Activated CD4-positive, alpha-beta T cell treated with anti-CD3 and anti-CD28 coated beads, Interleukin-2, amount 10 ng/mL, durations not matched to agents 7 days and 5 days (primary cell): ENCODE results near the gene TLR3. TPM values are rescaled to one million over a fixed set of nuclear protein-coding genes. Genes with fewer than 3 reads are reported as not detected.

Experiments
- CTCF ChIA-PET: fragments of 350-600 bp; sonication (Branson Sonifier 250); formaldehyde crosslinking; loops from one replicate; lab custom pipeline; 2021; ENCODE audit warnings: antibody characterized with exemption; lab: Charles Lee
- POLR2A ChIA-PET: fragments of 350-600 bp; sonication (Branson Sonifier 250); formaldehyde crosslinking; loops from one replicate; lab custom pipeline; 2021; ENCODE audit warnings: antibody characterized with exemption; lab: Charles Lee
- DNase-seq: peaks from one replicate; pipeline ENCODE4 v3.0.0-alpha.2; 2020
- H3K27ac Mint-ChIP-seq: one replicate; pipeline ENCODE4 v1.8.0; 2021; ENCODE audit warnings: mild to moderate bottlenecking, moderate library complexity, mixed read lengths
- H3K27me3 Mint-ChIP-seq: one replicate; pipeline ENCODE4 v1.8.0; 2021; ENCODE audit warnings: mixed read lengths
- H3K36me3 Mint-ChIP-seq: one replicate; pipeline ENCODE4 v1.8.0; 2021; ENCODE audit warnings: low read depth, mixed read lengths
- H3K4me1 Mint-ChIP-seq: one replicate; pipeline ENCODE4 v1.8.0; 2021; ENCODE audit warnings: mixed read lengths
- H3K4me3 Mint-ChIP-seq: one replicate; pipeline ENCODE4 v1.8.0; 2021; ENCODE audit warnings: mild to moderate bottlenecking, moderate library complexity, mixed read lengths
- H3K9me3 Mint-ChIP-seq: one replicate; pipeline ENCODE4 v1.8.0; 2021; ENCODE audit warnings: mixed read lengths
- total RNA-seq, 2 experiments: library from RNA; stranded (reverse); gene quantifications; one replicate each; pipeline ENCODE4 v1.2.3, GENCODE V29; 2021

TLR3 gene
- total RNA-seq, 2 experiments from 2014 or later: 0.97 to 1.7 TPM

DNA sequence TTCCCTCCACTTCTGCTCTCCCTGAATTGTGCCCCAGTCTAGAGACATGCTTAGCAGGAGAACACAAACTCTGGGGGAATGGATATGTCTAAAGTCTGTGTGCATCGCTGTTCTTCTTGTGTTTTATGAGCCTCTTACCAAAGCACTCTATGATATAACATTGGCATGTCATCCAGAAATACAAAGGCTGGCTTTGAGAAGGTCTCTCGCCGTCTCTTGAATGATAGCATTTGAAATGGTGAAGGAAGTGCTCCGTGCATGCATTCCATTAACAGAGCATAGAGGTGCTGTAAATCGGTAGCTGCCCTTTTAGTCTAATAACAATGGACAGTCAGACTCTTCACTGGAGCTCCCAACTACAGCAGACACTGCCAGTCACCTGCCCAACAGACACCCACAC, 28.4 kb downstream of the TLR3 start:
- peaks cover 9% of the 10 kb centered on the region for H3K27me3 Mint-ChIP-seq
- ChIA-PET POLR2A (no interaction called here), CTCF (no interaction called here)
- H3K36me3 Mint-ChIP-seq: no peaks in the 10 kb centered on the region
- DNase-seq: no peak
- no peak overlapping the region for H3K4me3 Mint-ChIP-seq
- H3K27ac Mint-ChIP-seq: no peak overlapping the region
- no peaks in the 10 kb centered on the region for H3K4me1 Mint-ChIP-seq
- H3K9me3 Mint-ChIP-seq: no peaks in the 10 kb centered on the region

DNA sequence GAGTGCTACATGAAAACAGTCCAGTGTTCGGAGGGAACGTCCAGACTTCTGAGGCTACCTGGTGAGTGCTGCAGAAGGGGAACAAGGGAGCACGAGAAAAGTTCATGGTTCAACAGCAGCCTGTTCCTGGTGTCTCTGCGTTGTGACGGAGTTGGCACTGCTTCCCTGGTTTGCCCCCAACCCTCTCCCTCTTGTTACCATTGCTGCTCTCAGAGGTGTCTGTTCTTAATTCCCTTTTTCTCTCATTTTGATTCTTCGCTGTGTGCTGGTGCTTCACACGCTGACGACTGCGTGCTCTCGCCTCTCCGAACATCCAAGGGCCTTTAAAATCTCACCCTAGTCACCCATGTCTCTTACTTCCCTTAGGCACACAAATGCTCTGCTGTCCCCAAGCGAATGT, 34.0 kb downstream of the TLR3 start:
- Mint-ChIP-seq H3K4me3 (no peak overlapping the region), H3K9me3 (no peaks in the 10 kb centered on the region), H3K27me3 (peaks cover 43% of the 10 kb centered on the region), H3K36me3 (no peaks in the 10 kb centered on the region), H3K4me1 (peaks cover 7% of the 10 kb centered on the region), H3K27ac (no peak overlapping the region)
- ChIA-PET POLR2A (no interaction called here), CTCF (no interaction called here)
- no peak for DNase-seq

DNA sequence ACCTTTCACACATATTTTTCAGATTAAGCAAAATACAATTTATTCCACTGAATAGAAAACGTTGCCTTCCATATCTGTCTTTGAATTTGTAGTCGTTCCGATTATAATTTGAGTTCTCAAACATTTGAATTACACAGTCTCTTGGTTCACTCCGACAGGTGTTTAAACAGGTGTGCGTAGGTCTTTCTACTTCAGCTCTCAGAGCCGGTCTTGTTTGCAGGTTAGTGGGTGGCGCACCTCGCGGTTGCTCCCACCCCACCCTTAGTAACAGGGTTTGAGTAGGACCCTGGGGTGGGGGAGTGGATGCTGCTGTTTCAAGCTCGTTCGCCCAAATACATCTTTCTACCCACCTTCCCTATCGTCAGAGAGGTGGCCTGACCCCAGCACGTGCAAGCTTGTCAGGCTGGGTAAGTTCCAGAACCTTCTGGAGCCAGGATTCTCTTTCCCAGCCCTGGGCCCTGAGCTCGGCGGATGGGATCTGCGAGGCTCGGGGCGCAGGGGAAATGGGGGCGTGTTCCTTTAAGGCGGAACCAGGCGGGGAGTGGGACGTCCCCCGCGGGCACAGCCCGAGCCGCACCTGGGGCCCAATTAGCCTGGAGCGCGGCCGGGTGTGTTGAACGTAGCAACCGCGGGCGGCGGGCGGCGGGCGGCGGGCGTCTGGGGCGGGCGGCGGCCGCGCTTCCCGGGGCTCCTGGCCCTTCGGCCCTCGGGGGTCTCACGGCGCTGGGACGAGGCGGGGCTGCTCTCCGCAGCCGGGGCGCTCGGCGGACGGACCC, 35.3 kb downstream of the TLR3 start, which contains the start of gene FAM149A:
Gene FAM149A (plus strand): TSS at position 591 of the 776 bp plus-strand sequence.
- CTCF ChIA-PET: no interaction called here
- H3K27ac Mint-ChIP-seq: no peak within 1 kb of the TSS
- H3K27me3 Mint-ChIP-seq: peaks cover 48% of the 10 kb centered on the region
- peaks cover 7% of the 10 kb centered on the region for H3K4me1 Mint-ChIP-seq
- peak within 1 kb of the TSS; percentile 70 for H3K4me3 Mint-ChIP-seq
- H3K36me3 Mint-ChIP-seq: no peaks in the 10 kb centered on the region
- POLR2A ChIA-PET: no interaction called here
- H3K9me3 Mint-ChIP-seq: no peaks in the 10 kb centered on the region
- peak; percentile 49 for DNase-seq

DNA sequence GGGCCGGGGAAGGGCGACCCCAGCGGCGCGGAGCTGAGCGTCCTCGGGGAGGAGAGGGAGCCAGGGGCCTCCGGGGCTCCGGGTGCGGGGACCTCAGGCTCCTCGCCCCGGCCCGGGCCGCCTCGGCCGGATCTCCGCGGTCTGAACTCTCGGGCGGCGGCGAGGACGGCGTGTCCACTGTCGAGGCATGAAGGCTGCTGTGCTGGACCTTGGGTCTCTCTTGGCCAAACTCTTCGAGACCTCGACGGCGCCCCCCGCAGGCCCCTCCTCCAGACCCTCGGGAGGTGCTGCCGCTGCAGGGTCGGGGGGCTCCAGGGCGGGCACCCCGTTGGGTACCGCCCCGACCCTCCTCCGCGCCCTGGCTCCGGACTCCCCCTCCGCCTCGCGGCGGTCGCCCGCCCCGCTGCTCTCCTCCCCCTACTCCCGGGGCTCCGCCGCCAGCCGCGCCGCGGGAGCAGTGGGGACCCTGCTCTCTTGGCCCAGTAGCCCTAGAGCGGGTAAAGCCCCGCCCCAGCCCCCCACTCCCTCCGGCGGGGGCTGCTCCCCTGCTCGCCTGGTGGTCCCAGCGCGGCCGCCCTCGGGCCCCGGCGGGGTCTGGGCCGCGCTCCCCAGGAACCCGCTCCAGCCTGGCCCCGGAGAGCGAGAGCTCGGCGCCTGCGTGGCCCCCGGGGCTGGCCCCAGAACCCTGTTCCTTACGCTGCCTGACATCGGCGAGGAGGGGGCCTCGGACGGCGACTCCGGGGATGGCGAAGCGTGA, 36.1 kb downstream of the TLR3 start:
- peak overlapping the region; percentile 70 for H3K4me3 Mint-ChIP-seq
- CTCF ChIA-PET: no interaction called here
- H3K36me3 Mint-ChIP-seq: no peaks in the 10 kb centered on the region
- no peak overlapping the region for H3K27ac Mint-ChIP-seq
- H3K4me1 Mint-ChIP-seq: peaks cover 7% of the 10 kb centered on the region
- peaks cover 46% of the 10 kb centered on the region for H3K27me3 Mint-ChIP-seq
- no peak for DNase-seq
- POLR2A ChIA-PET: no interaction called here
- no peaks in the 10 kb centered on the region for H3K9me3 Mint-ChIP-seq

DNA sequence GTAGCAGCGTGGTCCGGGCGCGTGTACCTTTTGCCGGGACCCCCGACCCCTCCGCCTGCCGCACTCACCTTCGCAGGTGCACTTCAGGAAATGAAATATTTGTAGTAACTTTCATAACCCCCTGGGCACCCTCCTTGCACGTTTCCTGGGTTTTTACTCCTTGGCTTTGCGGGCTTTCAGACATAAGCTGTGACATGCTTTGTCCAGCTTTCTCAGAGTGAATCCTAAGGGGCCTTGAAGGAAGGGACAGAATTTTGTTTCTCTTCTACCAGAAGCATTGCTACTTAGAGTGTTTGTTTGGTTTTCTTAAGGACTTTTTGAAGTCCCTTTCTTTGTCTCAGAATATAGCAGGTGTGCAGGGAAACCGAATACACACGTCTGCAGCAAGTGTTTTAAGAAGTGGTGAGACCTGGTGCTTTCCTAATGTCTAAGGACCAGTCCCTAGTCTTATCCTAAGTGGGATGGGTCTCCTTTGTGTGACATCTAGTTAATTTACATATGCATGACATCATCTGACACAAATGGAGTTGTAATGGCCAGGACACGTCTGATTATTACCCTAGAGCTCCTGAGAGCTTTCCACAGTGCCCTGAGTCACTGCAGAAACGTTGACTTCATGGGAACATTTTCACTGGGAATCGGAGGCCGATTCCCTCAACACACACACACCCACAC, 36.8 kb downstream of the TLR3 start:
- H3K27me3 Mint-ChIP-seq: peaks cover 46% of the 10 kb centered on the region
- no peak for DNase-seq
- CTCF ChIA-PET: no interaction called here
- no peaks in the 10 kb centered on the region for H3K9me3 Mint-ChIP-seq
- peak overlapping the region; percentile 70 for H3K4me3 Mint-ChIP-seq
- H3K27ac Mint-ChIP-seq: no peak overlapping the region
- H3K4me1 Mint-ChIP-seq: peaks cover 7% of the 10 kb centered on the region
- POLR2A ChIA-PET: no interaction called here
- no peaks in the 10 kb centered on the region for H3K36me3 Mint-ChIP-seq

DNA sequence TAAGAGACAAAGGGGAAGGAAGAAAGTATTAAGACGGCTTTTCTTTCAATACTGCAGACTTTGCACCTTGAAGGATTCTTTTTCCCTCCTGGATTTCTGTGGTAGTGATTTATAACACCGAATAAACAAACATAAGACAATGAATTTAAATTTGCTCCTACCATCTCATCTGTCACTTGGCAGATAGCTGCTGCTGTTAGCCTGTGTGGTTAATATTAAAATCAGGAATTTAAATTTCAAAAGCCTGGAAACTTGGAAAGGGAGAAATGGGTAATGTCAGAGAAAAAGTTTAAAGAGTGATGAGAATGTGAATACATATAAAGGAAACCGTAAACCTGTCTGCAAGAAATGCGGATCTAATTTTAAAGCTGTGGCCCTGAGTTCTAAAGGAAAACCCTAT, 39.0 kb downstream of the TLR3 start:
- Mint-ChIP-seq H3K4me3 (no peak overlapping the region), H3K9me3 (no peaks in the 10 kb centered on the region), H3K36me3 (no peaks in the 10 kb centered on the region), H3K27me3 (peaks cover 43% of the 10 kb centered on the region), H3K27ac (no peak overlapping the region), H3K4me1 (peaks cover 7% of the 10 kb centered on the region)
- CTCF ChIA-PET: interaction anchor here (0.6 kb wide), 1 partner anchor 681 kb away, joined by 3 read pairs; no protein-coding TSS in a partner anchor
- DNase-seq: no peak
- POLR2A ChIA-PET: no interaction called here

DNA sequence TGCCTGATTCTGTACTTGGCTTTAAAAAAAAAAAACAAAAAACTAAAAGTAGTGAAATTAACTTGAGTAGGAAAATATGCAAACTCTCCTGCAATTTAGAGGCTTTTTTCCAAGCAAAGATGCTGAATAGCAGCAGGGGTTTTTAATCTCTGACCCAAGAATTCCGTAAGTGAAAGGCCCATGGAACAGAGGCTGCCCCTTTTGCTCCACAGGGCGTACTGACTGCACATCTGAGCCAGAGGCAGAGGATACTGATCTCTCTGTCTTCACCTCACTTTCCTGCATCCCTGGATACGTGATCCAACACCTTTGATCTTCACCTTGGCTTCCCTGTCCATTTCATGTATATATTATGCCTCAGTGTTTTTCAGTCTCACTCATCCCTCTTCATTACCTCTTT, 39.4 kb downstream of the TLR3 start:
- Mint-ChIP-seq H3K27ac (no peak overlapping the region), H3K36me3 (no peaks in the 10 kb centered on the region), H3K27me3 (peaks cover 39% of the 10 kb centered on the region), H3K9me3 (no peaks in the 10 kb centered on the region), H3K4me3 (no peak overlapping the region), H3K4me1 (peaks cover 7% of the 10 kb centered on the region)
- no peak for DNase-seq
- ChIA-PET CTCF (interaction anchor here (0.6 kb wide), 1 partner anchor 34 kb away, joined by 3 read pairs; no protein-coding TSS in a partner anchor), POLR2A (no interaction called here)

DNA sequence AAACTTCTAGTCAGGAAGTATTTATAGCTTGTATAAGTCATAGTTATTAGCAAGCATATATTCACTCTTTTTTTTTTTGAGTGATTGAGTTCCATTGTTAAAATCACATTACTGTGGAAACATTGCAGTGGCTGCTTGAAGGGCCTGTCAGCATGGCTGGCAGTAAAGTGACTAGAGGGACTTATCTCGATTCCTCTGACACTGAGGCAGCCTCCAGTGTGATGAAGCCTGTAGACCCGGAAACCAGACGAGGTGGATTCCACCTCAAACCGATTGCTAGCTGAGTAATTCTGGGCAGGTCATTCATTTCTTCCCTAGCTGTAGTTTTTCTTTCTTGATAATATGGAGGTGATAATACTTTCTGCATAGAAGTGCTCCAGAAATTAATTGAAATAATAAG, 40.3 kb downstream of the TLR3 start:
- DNase-seq: no peak
- Mint-ChIP-seq H3K27me3 (peaks cover 31% of the 10 kb centered on the region), H3K36me3 (no peaks in the 10 kb centered on the region), H3K9me3 (no peaks in the 10 kb centered on the region), H3K4me1 (peaks cover 6% of the 10 kb centered on the region), H3K27ac (no peak overlapping the region), H3K4me3 (no peak overlapping the region)
- ChIA-PET CTCF (interaction anchor here (0.6 kb wide), 1 partner anchor 35 kb away, joined by 3 read pairs; no protein-coding TSS in a partner anchor), POLR2A (no interaction called here)

DNA sequence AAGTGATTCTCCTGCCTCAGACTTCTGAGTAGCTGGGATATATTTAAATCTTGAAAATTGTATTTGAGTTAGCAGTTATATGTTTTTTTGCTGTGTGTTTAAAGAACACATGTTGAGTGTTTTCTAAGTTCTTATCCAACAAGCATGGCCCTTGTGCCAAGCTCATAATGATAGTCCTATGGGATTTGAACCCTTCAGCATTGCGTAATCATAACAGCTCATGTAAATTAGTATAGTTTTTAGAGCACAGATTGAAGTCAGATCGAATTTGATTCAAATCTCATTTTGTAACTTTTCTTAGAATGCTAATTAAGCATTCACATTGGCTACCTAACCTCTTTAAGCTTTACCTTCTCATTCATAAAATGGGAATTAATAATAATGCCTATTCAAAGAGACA, 47.7 kb downstream of the TLR3 start:
- Mint-ChIP-seq H3K27ac (no peak overlapping the region), H3K36me3 (no peaks in the 10 kb centered on the region), H3K9me3 (no peaks in the 10 kb centered on the region), H3K4me1 (no peaks in the 10 kb centered on the region), H3K27me3 (peaks cover 17% of the 10 kb centered on the region), H3K4me3 (no peak overlapping the region)
- ChIA-PET POLR2A (no interaction called here), CTCF (no interaction called here)
- no peak for DNase-seq

DNA sequence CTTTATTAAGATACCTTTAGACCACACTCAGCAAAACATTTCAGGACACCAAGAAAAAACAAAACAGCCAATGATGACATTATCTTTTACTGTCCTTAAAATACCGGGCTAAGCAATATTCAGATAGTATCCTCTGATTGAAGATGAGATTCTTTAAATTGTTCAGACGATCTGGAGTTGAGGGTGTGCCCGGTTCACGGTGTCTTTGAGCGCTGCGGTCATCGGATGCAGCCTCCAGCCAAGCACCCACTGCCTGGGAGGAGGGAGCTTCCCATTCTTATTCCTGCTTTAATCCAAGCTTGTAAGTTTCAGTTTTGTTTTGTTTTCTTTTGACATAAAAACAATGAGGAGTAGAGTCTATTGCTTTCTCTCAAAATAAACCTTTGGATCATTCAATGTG, 49.6 kb downstream of the TLR3 start:
- Mint-ChIP-seq H3K4me1 (no peaks in the 10 kb centered on the region), H3K27ac (no peak overlapping the region), H3K27me3 (peaks cover 19% of the 10 kb centered on the region), H3K4me3 (no peak overlapping the region), H3K36me3 (no peaks in the 10 kb centered on the region), H3K9me3 (no peaks in the 10 kb centered on the region)
- ChIA-PET POLR2A (no interaction called here), CTCF (no interaction called here)
- no peak for DNase-seq

DNA sequence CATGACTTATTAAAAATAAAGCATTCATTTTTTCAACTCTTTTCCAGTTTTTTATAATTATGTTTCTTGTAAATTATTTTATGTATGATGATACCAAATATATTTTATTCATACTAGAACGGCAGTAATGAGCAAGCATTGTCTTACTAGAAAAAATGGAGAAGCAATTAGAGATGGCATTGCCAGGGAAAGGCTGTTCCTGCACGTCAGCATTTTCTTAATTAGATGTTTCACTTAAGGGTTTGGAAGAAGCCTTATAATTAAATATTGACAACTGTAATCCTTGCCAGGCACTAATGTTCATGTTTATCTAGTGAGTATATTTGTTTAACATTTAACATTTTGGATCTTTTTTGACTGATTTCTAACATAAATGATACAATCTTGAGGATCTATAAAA, 52.1 kb downstream of the TLR3 start:
- DNase-seq: no peak
- ChIA-PET CTCF (no interaction called here), POLR2A (no interaction called here)
- Mint-ChIP-seq H3K36me3 (no peaks in the 10 kb centered on the region), H3K4me1 (no peaks in the 10 kb centered on the region), H3K9me3 (no peaks in the 10 kb centered on the region), H3K27ac (no peak overlapping the region), H3K27me3 (peaks cover 19% of the 10 kb centered on the region), H3K4me3 (no peak overlapping the region)

DNA sequence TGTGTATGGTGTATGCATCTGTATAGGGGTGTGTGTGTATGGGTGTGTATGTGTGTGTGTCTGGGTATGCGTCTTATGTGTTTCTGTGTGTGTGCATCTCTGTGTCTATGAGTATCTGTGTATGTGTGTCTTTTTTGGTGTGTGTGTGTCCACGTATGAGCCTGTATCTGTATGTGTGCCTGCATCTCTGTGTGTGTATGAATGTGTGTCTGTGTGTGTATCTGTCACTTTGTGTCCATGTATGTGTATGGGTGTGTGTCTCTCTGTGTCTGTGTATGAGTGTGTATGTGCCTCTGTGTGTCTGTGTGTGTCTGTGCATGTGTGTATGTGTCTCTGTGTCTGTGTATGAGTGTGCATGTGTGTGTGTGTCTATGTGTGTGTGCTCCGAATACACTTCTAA, 59.9 kb downstream of the TLR3 start:
- no peaks in the 10 kb centered on the region for H3K9me3 Mint-ChIP-seq
- H3K27ac Mint-ChIP-seq: no peak overlapping the region
- no peaks in the 10 kb centered on the region for H3K36me3 Mint-ChIP-seq
- H3K4me3 Mint-ChIP-seq: no peak overlapping the region
- CTCF ChIA-PET: no interaction called here
- DNase-seq: no peak
- no peaks in the 10 kb centered on the region for H3K27me3 Mint-ChIP-seq
- H3K4me1 Mint-ChIP-seq: peaks cover 12% of the 10 kb centered on the region
- POLR2A ChIA-PET: no interaction called here

DNA sequence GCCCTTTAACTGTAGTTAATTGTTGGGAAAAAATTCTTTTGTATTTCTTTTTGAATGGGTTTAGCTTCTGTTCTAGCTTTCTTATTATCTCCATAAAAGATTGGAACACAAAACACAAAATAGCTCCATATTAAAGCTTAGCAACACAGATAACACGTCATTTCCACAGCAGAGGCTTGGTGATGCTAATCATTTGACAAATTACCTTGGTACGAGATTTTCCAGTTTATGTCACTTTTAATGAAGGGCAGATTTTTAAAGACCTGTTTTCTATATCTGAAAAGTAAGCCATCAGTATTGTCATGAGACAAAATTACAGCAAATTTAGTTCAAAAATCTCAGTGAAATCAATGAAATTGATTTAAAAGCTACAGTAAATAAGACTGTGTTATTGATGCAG, 63.0 kb downstream of the TLR3 start:
- ChIA-PET POLR2A (no interaction called here), CTCF (no interaction called here)
- DNase-seq: no peak
- Mint-ChIP-seq H3K36me3 (no peaks in the 10 kb centered on the region), H3K27ac (no peak overlapping the region), H3K27me3 (no peaks in the 10 kb centered on the region), H3K9me3 (no peaks in the 10 kb centered on the region), H3K4me1 (peaks cover 23% of the 10 kb centered on the region), H3K4me3 (no peak overlapping the region)
